NCI-H2081 treated with DMSO at 0.1 percent for 48 hours (cell line): Measurements from ENCODE around the gene TTC13.

Experiments used
- DNase-seq: peaks from one replicate; lab custom pipeline; 2025; lab: John Stamatoyannopoulos, UW

TTC13 gene

GRCh38 chr1:230948903-230949302 is 29.8 kb downstream of the TTC13 start:
- no peak for DNase-seq

- no peak for DNase-seq
Observed at GRCh38 chr1:230948301-230948700, 30.4 kb downstream of the TTC13 start.

GRCh38 chr1:230943048-230943593 is 35.5 kb downstream of the TTC13 start:
- DNase-seq: no peak

GRCh38 chr1:230940848-230941247 is 37.8 kb downstream of the TTC13 start:
- DNase-seq: no peak

GRCh38 chr1:230939806-230940489 is 38.7 kb downstream of the TTC13 start:
- DNase-seq: no peak

- DNase-seq: no peak
Observed at GRCh38 chr1:230938924-230939368, 39.7 kb downstream of the TTC13 start.

- no peak for DNase-seq
Observed at GRCh38 chr1:230937371-230937770, 41.3 kb downstream of the TTC13 start.

GRCh38 chr1:230936475-230936874 is 42.2 kb downstream of the TTC13 start:
- DNase-seq: no peak

- no peak for DNase-seq
Observed at GRCh38 chr1:230935852-230936251, 42.8 kb downstream of the TTC13 start.

GRCh38 chr1:230930986-230931385 is 47.7 kb downstream of the TTC13 start:
- no peak for DNase-seq

- no peak for DNase-seq
Observed at GRCh38 chr1:230926182-230926581, 52.5 kb downstream of the TTC13 start.

GRCh38 chr1:230925608-230926007 is 53.1 kb downstream of the TTC13 start:
- no peak for DNase-seq

- no peak for DNase-seq
Observed at GRCh38 chr1:230923176-230923575, 55.5 kb downstream of the TTC13 start.

- no peak for DNase-seq
Observed at GRCh38 chr1:230922620-230923019, 56.0 kb downstream of the TTC13 start.

- DNase-seq: no peak
Observed at GRCh38 chr1:230919207-230919606, 59.5 kb downstream of the TTC13 start.

GRCh38 chr1:230917284-230918135 is 61.2 kb downstream of the TTC13 start:
- DNase-seq: no peak

- DNase-seq: no peak
Observed at GRCh38 chr1:230916587-230917283, 61.9 kb downstream of the TTC13 start.

- no peak for DNase-seq
Observed at GRCh38 chr1:230915078-230915477, 63.6 kb downstream of the TTC13 start.

- no peak for DNase-seq
Observed at GRCh38 chr1:230913496-230913895, 65.2 kb downstream of the TTC13 start.

- no peak for DNase-seq
Observed at GRCh38 chr1:230910755-230911117, 67.9 kb downstream of the TTC13 start.

GRCh38 chr1:230909974-230910754 is 68.5 kb downstream of the TTC13 start:
- DNase-seq: no peak
